ENCODE results near the gene NHERF1. TPM values are rescaled to one million over a fixed set of nuclear protein-coding genes. Genes with fewer than 3 reads are reported as not detected.
A peak's percentile ranks its signal among the peaks of the same experiment; 100 is the strongest.

The NHERF1 gene
- total RNA-seq, 4 donors from 2014 or later = 10.3 to 25.7 (median 19.9) TPM

GRCh38 chr17:74759941-74760340 lies 11.5 kb downstream of the NHERF1 start:
- H3K4me1 ChIP-seq = peaks cover 0 to 65% (median 24%) of the 10 kb centered on the region in 3 donors
- H3K27me3 ChIP-seq = peaks cover 8% of the 10 kb centered on the region
- H3K9me3 ChIP-seq = no peaks in the 10 kb centered on the region
- H3K36me3 ChIP-seq = peaks cover 0 to 3% of the 10 kb centered on the region in 2 donors
- no peak for ATAC-seq
- H3K27ac ChIP-seq = peak overlapping the region in 2 of 4 donors; percentile 24 to 49
- WGBS, 2 donors (ENCODE audit: low coverage in 1 of 2) = no CpG with 5 or more reads among the region's 10 CpGs
- no peak overlapping the region for H3K4me3 ChIP-seq
- TF ChIP-seq POLR2AphosphoS5 (IDR thresholded peaks at IDR 0.05) (no peak), POLR2A (IDR thresholded peaks at IDR 0.05) (no peak), EP300 (IDR thresholded peaks at IDR 0.05) (no peak)
- TF ChIP-seq, protein P1, sequence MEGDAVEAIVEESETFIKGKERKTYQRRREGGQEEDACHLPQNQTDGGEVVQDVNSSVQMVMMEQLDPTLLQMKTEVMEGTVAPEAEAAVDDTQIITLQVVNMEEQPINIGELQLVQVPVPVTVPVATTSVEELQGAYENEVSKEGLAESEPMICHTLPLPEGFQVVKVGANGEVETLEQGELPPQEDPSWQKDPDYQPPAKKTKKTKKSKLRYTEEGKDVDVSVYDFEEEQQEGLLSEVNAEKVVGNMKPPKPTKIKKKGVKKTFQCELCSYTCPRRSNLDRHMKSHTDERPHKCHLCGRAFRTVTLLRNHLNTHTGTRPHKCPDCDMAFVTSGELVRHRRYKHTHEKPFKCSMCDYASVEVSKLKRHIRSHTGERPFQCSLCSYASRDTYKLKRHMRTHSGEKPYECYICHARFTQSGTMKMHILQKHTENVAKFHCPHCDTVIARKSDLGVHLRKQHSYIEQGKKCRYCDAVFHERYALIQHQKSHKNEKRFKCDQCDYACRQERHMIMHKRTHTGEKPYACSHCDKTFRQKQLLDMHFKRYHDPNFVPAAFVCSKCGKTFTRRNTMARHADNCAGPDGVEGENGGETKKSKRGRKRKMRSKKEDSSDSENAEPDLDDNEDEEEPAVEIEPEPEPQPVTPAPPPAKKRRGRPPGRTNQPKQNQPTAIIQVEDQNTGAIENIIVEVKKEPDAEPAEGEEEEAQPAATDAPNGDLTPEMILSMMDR (IDR thresholded peaks at IDR 0.05) = no peak

DNA sequence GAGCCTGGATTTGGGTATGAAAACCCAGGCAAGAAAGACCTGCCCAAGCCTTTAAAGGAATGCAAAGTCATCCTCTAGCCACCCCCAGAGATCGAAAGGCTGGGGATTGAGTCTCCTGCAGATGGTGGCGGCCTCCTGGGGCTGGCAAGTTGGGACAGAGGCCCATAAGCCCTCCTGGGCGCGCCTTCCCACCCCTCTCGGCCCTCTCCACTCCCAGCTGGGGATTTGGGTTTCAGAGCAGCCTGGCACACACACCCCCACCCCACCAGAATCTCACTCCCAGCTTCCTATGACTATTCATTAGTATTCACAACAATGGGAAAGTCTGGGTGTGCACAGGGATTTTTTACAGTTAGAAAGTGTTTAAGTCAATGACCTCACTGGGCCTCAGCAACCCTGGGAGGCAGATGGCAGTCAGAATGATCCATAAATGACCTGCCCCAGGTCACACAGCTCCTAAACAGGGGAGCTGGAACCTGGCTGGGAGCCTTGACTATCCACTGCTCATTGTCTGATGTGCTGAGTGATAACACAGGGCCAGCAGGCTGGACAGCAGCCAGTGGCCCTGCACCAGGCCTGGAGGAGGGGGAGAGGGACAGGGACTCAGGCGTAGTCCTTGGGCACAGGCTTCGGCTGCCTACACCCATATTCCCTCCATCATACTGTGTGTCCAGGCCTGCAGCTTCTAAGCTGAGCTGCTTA lies 12.1 kb downstream of the NHERF1 start:
- peaks cover 0 to 65% (median 24%) of the 10 kb centered on the region in 3 donors for H3K4me1 ChIP-seq
- H3K9me3 ChIP-seq = no peaks in the 10 kb centered on the region
- no peak overlapping the region for H3K4me3 ChIP-seq
- WGBS, 2 donors (ENCODE audit: low coverage in 1 of 2) = 33 to 87% methylated on average over 1 to 5 of the region's 7 CpGs
- peaks cover 0 to 3% of the 10 kb centered on the region in 2 donors for H3K36me3 ChIP-seq
- peak overlapping the region in 3 of 4 donors; percentile 10 to 49 (median 38) for H3K27ac ChIP-seq
- no peak for ATAC-seq
- TF ChIP-seq, protein P1 (IDR thresholded peaks at IDR 0.05) = no peak
- no peak for TF ChIP-seq EP300 (IDR thresholded peaks at IDR 0.05)
- TF ChIP-seq POLR2A (IDR thresholded peaks at IDR 0.05) = no peak
- no peak for TF ChIP-seq POLR2AphosphoS5 (IDR thresholded peaks at IDR 0.05)
- peaks cover 8% of the 10 kb centered on the region for H3K27me3 ChIP-seq

GRCh38 chr17:74761419-74761818 lies 13.0 kb downstream of the NHERF1 start:
- 40% methylated on average over 2 of the region's 5 CpGs; no CpG with 5 or more reads in 1 of the 2 donors for WGBS, 2 donors (ENCODE audit: low coverage in 1 of 2)

GRCh38 chr17:74761931-74762330 lies 13.5 kb downstream of the NHERF1 start:
- Histone ChIP-seq H3K9me3 (no peaks in the 10 kb centered on the region), H3K36me3 (peaks cover 0 to 3% of the 10 kb centered on the region in 2 donors), H3K4me3 (no peak overlapping the region), H3K4me1 (peaks cover 0 to 65% (median 24%) of the 10 kb centered on the region in 3 donors), H3K27me3 (peaks cover 8% of the 10 kb centered on the region), H3K27ac (no peak overlapping the region)
- TF ChIP-seq, protein P1 (IDR thresholded peaks at IDR 0.05) = no peak
- TF ChIP-seq EP300 (IDR thresholded peaks at IDR 0.05) (no peak), POLR2A (IDR thresholded peaks at IDR 0.05) (no peak), POLR2AphosphoS5 (IDR thresholded peaks at IDR 0.05) (no peak)
- no peak for ATAC-seq
- 87% methylated on average over 3 of the region's 11 CpGs; no CpG with 5 or more reads in 1 of the 2 donors for WGBS, 2 donors (ENCODE audit: low coverage in 1 of 2)

More at GRCh38 chr17:74761419-74761818, 13.0 kb downstream of the NHERF1 start:
- H3K4me3 ChIP-seq = no peak overlapping the region
- H3K4me1 ChIP-seq = peaks cover 0 to 65% (median 24%) of the 10 kb centered on the region in 3 donors
- no peaks in the 10 kb centered on the region for H3K9me3 ChIP-seq
- H3K27me3 ChIP-seq = peaks cover 8% of the 10 kb centered on the region
- ATAC-seq = no peak
- peak overlapping the region in 2 of 4 donors; percentile 38 to 49 for H3K27ac ChIP-seq
- H3K36me3 ChIP-seq = peaks cover 0 to 3% of the 10 kb centered on the region in 2 donors
- TF ChIP-seq POLR2AphosphoS5 (IDR thresholded peaks at IDR 0.05) (no peak), POLR2A (IDR thresholded peaks at IDR 0.05) (no peak), EP300 (IDR thresholded peaks at IDR 0.05) (no peak)
- TF ChIP-seq, protein P1 (IDR thresholded peaks at IDR 0.05) = no peak

Data from gastroesophageal sphincter (tissue), 4 donors.